Muscle of arm (tissue), 12 donors: ENCODE measurements around the gene CCDC158. TPM values are rescaled to one million over a fixed set of nuclear protein-coding genes. Genes with fewer than 3 reads are reported as not detected.
"Not testable (repeated sequence)": the region's sequence is repeated elsewhere in the genome, so short reads cannot be mapped to it uniquely, and the experiment has no call there.

Experiments used
- DNase-seq: peaks from one replicate; pipeline ENCODE4 v3.0.0-alpha.2; 2013
- polyA plus RNA-seq, 12 donors: library from polyadenylated mRNA; unstranded; fragments of 120-200 nt; gene quantifications; one replicate each; pipeline ENCODE4 v1.2.1, GENCODE V29; 2013; ENCODE audit not compliant: insufficient read length in 12 of 12

Gene CCDC158
- polyA plus RNA-seq, 12 donors = 0.53 to 2.8 (median 0.79) TPM; not detected in 1

GRCh38 chr4:76311896-76312331, 109.0 kb downstream of the CCDC158 start:
- no peak for DNase-seq

DNA sequence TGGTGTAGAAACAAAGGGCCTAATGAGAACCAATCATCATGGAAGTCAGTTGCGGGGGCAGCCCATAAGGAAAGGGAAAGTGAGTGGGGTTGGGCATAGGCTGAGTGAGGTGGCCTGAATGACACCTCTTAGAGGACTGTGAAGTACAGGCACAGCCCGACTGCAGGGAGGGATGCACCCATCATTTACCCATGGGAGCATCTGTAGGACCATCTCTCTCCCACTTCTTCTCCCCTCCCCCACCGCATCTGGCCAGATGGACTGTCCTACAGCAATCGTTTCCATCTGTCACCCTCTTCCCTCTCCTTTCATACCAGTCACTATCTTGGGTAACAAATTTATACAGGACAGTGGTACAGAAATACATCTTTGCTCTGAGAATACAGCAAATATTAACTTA, 110.3 kb downstream of the CCDC158 start:
- no peak for DNase-seq

DNA sequence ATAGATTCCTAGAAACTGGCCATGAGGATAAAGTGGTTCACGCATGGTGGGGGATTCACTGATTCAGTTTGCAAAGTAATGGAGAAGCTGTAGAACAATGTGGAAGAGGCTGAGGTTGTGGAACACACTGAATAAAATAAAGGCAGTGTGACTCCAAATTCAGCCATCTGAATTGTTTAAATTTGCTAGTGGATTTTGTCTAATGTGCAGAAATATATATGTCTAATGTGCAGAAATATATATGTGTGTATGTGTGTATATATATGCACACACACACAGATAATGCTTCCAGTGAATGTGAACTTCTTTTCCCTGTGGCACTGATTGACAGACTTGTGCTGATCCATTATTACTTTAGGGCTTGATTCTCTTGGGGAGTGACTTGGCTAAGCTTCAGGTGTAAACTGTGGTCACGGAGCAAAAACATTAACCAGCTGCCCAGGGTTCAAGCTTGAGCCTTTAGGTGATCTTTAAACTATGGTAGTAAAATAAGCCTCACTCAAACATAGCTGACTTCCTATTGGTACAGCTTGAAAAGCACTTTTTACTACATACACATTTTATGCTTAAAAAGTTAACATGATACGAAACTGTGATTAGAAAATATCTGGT, 110.9 kb downstream of the CCDC158 start:
- DNase-seq = no peak

DNA sequence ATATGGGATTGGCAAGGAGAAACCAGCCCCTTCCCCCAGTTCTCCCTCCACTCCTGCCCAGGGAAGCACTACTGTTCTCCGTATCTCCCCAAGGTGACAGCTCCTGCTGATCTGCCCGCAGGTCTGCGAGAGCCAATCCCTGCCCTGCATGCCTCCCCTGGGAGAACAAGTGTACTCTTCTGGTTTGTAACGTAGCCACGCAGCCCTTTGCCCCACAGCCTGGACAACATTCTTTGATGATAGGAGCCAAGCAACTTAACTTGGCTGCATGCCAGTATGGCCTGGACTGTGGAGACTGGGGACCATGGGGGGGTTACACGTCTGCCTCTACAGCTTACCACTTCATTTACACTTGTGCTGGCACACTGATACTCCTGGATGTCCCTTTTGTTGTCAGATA, 112.4 kb downstream of the CCDC158 start:
- peak; percentile 14 for DNase-seq

GRCh38 chr4:76307660-76308014, 113.3 kb downstream of the CCDC158 start:
- peak; percentile 26 for DNase-seq

- peak; percentile 15 for DNase-seq
These were observed 113.9 kb downstream of the CCDC158 start for GRCh38 chr4:76306882-76307659.

DNA sequence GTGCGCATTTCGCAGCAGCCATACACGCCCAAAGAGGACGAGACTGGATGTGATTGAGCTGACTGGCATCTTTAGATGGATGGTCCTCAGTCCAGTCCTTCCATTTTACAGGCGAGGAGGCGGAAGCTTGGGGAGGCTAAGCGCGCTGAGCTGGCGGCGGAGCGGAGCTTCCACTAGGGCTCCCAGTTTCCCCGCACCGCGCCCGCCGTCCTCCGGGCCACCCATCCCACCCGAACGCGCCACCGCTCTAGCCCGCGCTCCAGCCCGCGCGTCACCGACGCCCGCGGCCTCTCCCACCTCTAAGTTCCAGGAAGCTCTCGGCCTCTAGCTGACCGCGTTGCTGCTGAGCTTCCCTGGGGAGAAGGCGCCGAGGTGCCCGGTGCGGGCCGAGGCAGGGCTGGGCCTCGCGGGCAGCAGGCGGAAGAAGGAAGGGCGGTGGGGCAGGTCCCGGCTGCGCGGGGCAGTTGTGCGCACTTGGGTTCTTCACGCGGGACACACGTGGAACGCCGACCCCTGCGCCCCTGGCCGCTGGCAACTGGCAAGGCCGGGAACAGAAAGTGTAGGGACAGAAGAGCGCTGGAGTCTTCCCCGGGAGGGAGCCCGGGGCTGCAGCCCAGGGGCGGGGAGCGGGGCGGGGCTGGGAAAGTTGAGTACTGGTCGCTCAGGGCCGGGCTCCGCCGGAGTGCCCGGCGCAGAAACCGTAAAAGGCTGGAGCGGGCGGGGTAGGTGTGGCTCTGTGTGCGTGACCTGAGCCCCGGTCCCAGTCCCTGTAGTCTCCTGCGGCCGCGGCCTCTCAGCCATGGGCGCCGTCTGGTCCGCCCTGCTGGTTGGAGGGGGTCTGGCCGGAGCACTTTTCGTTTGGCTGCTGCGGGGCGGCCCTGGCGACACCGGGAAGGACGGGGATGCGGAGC, 114.7 kb downstream of the CCDC158 start, which contains the start of gene STBD1:
STBD1 (plus strand) TSS at position 763 of the 911 bp plus-strand sequence; CDS start at position 800, 37 bp downstream.
- peak; percentile 35 for DNase-seq

- no peak for DNase-seq
These were observed 115.8 kb downstream of the CCDC158 start for GRCh38 chr4:76305033-76305687.

DNA sequence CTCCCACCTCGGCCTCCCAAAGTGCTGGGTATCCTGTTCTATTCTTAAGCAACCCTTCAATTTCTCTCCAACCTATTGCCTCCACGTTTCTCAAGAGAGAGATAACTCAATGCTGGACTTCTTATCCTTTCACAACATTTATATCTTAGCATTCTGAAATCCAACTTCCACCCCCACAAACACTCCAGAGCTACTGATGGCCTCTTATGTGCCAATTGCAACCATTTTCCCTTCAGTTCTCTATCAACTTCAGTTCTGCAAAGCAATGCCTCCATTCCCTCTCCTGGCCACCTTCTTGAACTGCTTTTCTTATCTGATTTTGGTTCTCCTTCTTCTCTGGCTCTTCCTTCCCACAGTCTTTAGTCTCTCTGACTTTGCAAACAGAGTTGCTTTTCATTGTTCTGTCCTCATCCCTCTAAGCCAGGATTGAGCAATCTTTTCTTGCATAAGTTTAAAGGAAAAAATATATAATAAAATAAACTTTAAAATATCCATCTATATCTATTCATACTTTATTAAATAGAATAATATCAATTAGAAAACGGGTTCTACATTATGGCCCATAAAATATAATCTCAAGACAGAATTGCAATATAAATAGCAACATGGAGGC, 118.0 kb downstream of the CCDC158 start:
- DNase-seq = no peak

- DNase-seq = no peak
These were observed 119.2 kb downstream of the CCDC158 start for GRCh38 chr4:76301775-76302162.

DNA sequence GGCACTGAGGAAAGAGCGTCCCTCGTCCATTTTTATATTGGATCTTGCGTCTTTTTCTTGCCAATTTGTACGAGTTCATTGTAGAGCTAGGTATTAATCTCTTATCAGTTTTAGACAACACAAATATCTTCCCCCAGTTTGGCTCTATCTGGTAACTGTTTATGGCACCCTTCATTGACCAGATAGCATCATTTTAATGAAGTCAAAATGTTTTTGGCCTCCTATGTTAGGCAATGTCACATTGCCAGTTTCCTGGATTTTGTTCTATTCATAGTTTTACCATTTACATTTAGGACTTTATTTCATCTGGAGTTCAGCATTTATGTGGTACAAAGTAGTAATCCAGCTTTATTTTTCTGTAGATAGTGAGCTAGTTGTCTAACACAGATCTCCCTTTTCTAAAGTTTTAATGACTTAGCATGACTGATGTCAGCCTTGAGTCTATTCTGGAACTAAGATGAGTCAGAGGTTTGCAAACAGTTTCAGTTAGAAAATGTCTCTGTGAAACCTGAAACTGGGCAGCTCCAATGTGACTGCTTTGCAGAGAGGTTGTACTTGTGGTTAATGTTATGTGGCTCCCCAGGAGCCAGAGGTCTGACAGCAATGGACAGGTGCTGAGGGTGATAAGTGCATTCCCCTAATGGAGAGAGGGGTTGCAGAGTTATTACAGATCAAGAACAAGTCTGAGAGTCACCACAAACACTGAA, 119.7 kb downstream of the CCDC158 start:
- DNase-seq = peak; percentile 13

DNA sequence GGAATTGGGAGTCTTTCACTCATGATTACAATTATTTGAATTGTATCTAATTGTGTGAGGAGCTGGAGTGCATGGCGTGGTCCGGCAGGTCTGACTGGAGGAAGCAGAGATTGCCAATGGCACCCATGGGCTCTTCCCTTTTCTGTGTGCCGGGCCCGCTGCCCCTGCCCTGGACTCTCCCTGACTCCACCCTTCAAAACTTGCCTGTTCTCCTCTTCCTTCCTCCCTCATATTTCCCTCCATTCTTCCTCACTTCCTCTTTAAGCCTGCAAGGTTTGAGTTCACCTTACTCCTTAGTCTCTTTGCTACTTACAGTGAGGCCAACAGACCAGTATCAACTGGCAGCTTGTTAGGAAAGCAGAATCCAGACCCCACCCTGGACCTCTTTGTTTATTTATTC, 120.9 kb downstream of the CCDC158 start:
- DNase-seq = no peak

DNA sequence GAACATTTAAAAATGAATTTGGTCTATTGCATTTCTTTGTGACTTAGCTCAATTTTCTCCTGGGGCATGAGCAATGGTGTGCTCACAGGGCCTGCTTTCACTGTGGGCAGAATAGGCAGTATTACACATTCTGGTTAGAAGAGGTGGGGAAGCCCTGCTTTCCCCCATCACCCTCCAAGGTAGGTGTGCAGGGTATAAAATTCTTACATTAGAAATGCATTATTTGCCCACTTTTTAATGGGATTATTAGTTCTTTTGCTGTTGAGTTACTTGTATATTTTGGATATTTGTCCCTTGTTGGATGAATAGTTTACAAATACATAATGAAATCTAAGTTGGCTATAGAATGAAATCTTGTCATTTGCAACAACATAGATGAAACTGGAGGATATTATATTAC, 122.7 kb downstream of the CCDC158 start:
- no peak for DNase-seq

GRCh38 chr4:76296286-76296820, 124.6 kb downstream of the CCDC158 start:
- DNase-seq = no peak

- DNase-seq = no peak
These were observed 127.2 kb downstream of the CCDC158 start for GRCh38 chr4:76293772-76294171.

DNA sequence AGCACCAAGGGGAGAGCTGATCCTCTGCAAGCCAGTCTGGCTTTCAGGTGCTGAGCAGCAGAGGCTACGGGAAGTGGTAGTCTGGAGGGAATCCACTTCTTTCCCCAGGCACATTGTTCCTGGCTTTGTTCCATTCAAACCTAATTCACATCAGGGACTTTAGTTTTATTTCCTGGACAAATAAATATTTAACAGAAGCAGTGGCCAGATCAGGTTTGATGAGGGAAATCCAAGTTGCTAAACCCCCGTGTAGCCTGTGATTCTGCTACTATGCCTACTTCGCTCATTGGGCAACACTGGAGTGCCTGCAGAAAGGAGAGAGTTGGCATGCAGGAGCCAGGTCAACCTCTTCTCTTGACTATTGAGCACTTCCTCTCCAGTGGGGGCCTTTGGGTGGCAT, 128.2 kb downstream of the CCDC158 start:
- no peak for DNase-seq

GRCh38 chr4:76287811-76288210, 133.1 kb downstream of the CCDC158 start:
- not testable (repeated sequence) for DNase-seq

- DNase-seq = no peak
These were observed 137.0 kb downstream of the CCDC158 start for GRCh38 chr4:76283900-76284299.

GRCh38 chr4:76282941-76283689, 137.8 kb downstream of the CCDC158 start:
- no peak for DNase-seq

GRCh38 chr4:76281594-76281993, 139.3 kb downstream of the CCDC158 start:
- not testable (repeated sequence) for DNase-seq
